HG02938 (cell line): ENCODE data around the gene ZC2HC1B.

ENCODE experiments used
- ATAC-seq: cut with Tn5 transposase; IDR thresholded peaks from one replicate; pipeline ENCODE4 v1.9.1; 2021; ENCODE audit warnings: mild to moderate bottlenecking, moderate library complexity; ENCODE audit not compliant: unreplicated experiment

Gene ZC2HC1B

GRCh38 chr6:143929975-143930374 is 65.7 kb downstream of the ZC2HC1B start:
- ATAC-seq, result no peak

GRCh38 chr6:143934331-143934730 is 70.1 kb downstream of the ZC2HC1B start:
- ATAC-seq, result no peak

- no peak for ATAC-seq
Measured at GRCh38 chr6:143934867-143935266, 70.6 kb downstream of the ZC2HC1B start.

- ATAC-seq, result no peak
Measured at GRCh38 chr6:143936347-143936746, 72.1 kb downstream of the ZC2HC1B start.

GRCh38 chr6:143936778-143937667 is 72.7 kb downstream of the ZC2HC1B start:
- ATAC-seq, result no peak

- no peak for ATAC-seq
Measured at GRCh38 chr6:143937668-143937970, 73.3 kb downstream of the ZC2HC1B start.

GRCh38 chr6:143939364-143939763 is 75.1 kb downstream of the ZC2HC1B start:
- ATAC-seq, result no peak

- peak; percentile 99 for ATAC-seq
Measured at GRCh38 chr6:143940011-143940597, 75.8 kb downstream of the ZC2HC1B start.

- ATAC-seq, result peak; percentile 40
Measured at GRCh38 chr6:143941852-143942627, 77.8 kb downstream of the ZC2HC1B start.

GRCh38 chr6:143948208-143948607 is 83.9 kb downstream of the ZC2HC1B start:
- no peak for ATAC-seq

- no peak for ATAC-seq
Measured at GRCh38 chr6:143949535-143949934, 85.3 kb downstream of the ZC2HC1B start.

- ATAC-seq, result no peak
Measured at GRCh38 chr6:143949962-143950361, 85.7 kb downstream of the ZC2HC1B start.

GRCh38 chr6:143950875-143951274 is 86.6 kb downstream of the ZC2HC1B start:
- no peak for ATAC-seq

GRCh38 chr6:143952060-143952778 is 87.9 kb downstream of the ZC2HC1B start:
- ATAC-seq, result no peak

GRCh38 chr6:143952947-143953701 is 88.8 kb downstream of the ZC2HC1B start:
- no peak for ATAC-seq

GRCh38 chr6:143953922-143954321 is 89.6 kb downstream of the ZC2HC1B start:
- ATAC-seq, result no peak

- ATAC-seq, result no peak
Measured at GRCh38 chr6:143955971-143956370, 91.7 kb downstream of the ZC2HC1B start.

GRCh38 chr6:143957679-143958274 is 93.5 kb downstream of the ZC2HC1B start:
- no peak for ATAC-seq

GRCh38 chr6:143958839-143959399 is 94.6 kb downstream of the ZC2HC1B start:
- no peak for ATAC-seq

- no peak for ATAC-seq
Measured at GRCh38 chr6:143959927-143960326, 95.7 kb downstream of the ZC2HC1B start.
